DLD1 (cell line): ENCODE results near the gene ACOT9.
"Not testable (repeated sequence)": the region's sequence is repeated elsewhere in the genome, so short reads cannot be mapped to it uniquely, and the experiment has no call there.

Experiments
- in situ Hi-C: cut with HindIII; loops from 2 replicates; pipeline ENCODE4 v1.10.0; 2017; ENCODE audit warnings: low sequenced_read_pairs

The ACOT9 gene, protein sequence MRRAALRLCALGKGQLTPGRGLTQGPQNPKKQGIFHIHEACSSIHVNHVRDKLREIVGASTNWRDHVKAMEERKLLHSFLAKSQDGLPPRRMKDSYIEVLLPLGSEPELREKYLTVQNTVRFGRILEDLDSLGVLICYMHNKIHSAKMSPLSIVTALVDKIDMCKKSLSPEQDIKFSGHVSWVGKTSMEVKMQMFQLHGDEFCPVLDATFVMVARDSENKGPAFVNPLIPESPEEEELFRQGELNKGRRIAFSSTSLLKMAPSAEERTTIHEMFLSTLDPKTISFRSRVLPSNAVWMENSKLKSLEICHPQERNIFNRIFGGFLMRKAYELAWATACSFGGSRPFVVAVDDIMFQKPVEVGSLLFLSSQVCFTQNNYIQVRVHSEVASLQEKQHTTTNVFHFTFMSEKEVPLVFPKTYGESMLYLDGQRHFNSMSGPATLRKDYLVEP

GRCh38 chrX:23742697-23743622, at the start of gene ACOT9:
Gene ACOT9 (minus strand): TSS chrX:23743276. CDS start chrX:23743144, 132 bp downstream.
- in situ Hi-C loops, result no loop called here

- in situ Hi-C loops, result no loop called here
These were observed 47.0 kb upstream of the ACOT9 start for GRCh38 chrX:23790155-23790497.

GRCh38 chrX:23789386-23790154, 46.5 kb upstream of the ACOT9 start:
- in situ Hi-C loops, result no loop called here

DNA sequence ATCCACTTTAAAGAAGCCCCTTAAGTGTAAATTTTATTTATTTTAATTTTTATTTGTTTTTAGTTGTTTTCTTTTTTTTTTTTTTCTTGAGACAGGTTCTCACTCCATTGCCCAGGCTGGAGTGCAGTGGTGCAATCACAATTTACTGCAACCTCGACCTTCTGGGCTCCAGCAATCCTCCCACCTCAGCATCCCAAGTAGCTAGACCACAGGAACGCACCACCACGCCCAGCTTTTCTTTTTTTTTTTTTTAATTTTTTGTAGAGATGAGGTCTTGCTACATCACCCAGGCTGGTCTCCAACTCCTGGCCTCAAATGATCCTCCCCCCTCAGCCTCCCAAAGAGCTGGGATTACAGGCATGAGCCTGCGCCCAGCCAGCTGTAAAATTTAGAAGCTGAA, 45.9 kb upstream of the ACOT9 start:
- in situ Hi-C loops, result no loop called here

GRCh38 chrX:23788521-23788920, 45.4 kb upstream of the ACOT9 start:
- in situ Hi-C loops, result no loop called here

GRCh38 chrX:23787745-23788118, 44.7 kb upstream of the ACOT9 start:
- in situ Hi-C loops, result no loop called here

- in situ Hi-C loops, result no loop called here
These were observed 43.3 kb upstream of the ACOT9 start for GRCh38 chrX:23786268-23786815.

DNA sequence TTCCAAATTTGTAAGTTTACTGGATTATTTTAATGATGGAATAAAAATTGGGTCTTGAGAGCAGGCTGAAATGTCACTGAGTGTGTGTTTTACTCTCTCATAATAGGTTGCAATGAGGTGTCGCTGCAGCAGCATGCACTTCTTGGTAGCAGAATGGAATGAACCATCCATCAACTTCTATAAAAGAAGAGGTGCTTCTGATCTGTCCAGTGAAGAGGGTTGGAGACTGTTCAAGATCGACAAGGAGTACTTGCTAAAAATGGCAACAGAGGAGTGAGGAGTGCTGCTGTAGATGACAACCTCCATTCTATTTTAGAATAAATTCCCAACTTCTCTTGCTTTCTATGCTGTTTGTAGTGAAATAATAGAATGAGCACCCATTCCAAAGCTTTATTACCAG, 42.5 kb upstream of the ACOT9 start:
- in situ Hi-C loops, result no loop called here

GRCh38 chrX:23784470-23785331, 41.6 kb upstream of the ACOT9 start:
- in situ Hi-C loops, result no loop called here

GRCh38 chrX:23783589-23784469, 40.8 kb upstream of the ACOT9 start:
- in situ Hi-C loops, result no loop called here

DNA sequence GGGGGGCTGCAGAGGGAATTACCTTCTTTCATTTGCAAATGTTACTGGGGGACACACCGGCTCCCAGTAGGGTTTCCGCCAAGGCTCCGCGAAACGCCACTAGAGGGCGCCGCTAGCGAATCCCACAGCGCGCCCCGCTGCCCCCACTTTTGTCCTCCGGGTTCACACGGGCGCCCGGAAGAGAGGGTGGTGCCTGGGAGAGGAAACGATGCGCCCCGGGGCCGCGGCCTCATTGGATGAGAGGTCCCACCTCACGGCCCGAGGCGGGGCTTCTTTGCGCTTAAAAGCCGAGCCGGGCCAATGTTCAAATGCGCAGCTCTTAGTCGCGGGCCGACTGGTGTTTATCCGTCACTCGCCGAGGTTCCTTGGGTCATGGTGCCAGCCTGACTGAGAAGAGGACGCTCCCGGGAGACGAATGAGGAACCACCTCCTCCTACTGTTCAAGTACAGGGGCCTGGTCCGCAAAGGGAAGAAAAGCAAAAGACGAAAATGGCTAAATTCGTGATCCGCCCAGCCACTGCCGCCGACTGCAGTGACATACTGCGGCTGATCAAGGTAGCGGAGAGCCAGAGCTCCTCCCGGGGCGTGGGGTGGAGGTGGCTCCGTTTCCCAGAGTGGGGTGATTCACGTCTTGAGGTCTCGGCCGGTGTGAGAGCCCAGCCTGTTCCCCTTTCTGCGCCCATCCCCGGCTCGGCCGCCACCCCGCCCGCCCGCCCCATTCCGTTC, 40.0 kb upstream of the ACOT9 start, which contains the start of gene SAT1:
Gene SAT1 (plus strand): TSS at position 311 of the 726 bp plus-strand sequence. CDS start 179 bp downstream, at position 490.
- in situ Hi-C loops, result no loop called here

DNA sequence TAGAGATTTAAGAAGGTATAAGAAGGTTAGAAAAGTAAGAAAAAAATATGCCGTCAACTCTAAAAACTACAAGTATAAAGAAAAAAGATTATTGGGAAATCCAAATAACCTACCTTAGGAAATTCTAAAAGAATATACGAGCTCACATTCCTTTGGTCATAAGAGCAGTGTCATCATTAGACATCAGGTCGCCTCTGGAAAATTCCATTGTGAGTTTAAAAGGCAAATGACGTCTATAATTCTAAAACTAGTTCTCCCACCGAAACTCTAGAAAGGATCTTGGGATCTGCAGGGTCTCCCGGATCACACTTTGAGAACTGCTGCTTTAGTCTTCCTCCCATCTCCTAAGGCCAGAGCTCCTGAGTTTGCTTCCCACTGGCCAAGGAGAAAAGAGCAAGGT, 39.4 kb upstream of the ACOT9 start:
- in situ Hi-C loops, result no loop called here

- in situ Hi-C loops, result no loop called here
These were observed 35.9 kb upstream of the ACOT9 start for GRCh38 chrX:23779025-23779424.

- in situ Hi-C loops, result no loop called here
These were observed 33.3 kb upstream of the ACOT9 start for GRCh38 chrX:23776363-23776762.

DNA sequence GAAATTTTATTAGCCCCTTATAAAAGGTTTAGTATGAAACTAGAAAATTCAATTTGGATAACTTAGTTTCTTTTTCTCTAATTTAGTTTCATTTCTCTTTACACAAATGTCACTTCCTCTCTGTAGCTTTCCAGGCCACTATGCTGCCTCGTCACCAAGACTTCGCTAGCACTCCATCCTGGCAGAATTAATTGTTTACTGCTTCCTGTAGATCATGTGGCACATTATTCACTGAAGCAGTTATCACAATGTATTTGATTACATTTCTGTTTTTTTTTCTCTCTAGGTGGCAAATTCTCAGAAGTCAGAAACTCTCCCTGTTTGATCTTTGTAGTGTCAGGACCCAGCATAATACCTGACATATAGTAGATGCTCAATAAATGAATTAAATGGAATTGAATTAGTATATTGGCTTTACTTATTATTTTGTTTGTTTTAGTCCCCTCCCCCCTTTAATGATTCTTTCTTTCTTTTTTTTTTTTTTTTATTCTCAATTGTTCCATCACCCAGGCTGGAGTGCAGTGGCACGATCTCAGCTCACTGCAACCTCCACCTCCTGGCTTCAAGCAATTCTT, 30.6 kb upstream of the ACOT9 start:
- in situ Hi-C loops, result no loop called here

- in situ Hi-C loops, result not testable (repeated sequence)
These were observed 28.0 kb upstream of the ACOT9 start for GRCh38 chrX:23771086-23771485.

DNA sequence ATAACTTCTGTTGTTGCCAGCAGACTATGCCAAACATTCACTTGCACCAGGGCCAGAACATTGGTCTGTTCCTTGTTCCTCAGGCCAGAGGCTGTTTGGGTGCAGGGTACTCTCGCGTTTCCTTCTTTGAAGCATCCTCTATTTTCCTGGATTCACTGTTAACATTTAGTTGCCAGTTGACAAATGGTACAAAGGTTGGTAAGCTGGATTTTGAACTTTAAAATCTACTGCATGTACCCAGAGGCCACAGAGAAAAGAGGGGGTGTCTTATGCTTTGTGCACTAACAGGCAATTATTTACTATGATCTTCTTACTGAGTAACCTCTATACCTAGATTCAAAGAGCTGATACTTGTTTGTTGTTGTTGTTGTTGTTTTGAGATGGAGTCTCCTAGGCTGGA, 27.1 kb upstream of the ACOT9 start:
- in situ Hi-C loops, result no loop called here
